RPMI8226 (cell line): ENCODE results near the gene PDS5A.
"Not testable (repeated sequence)": the region's sequence is repeated elsewhere in the genome, so short reads cannot be mapped to it uniquely, and the experiment has no call there.

Source experiments
- DNase-seq: peaks from one replicate; pipeline ENCODE4 v3.0.0-alpha.2; 2015

The PDS5A gene

DNA sequence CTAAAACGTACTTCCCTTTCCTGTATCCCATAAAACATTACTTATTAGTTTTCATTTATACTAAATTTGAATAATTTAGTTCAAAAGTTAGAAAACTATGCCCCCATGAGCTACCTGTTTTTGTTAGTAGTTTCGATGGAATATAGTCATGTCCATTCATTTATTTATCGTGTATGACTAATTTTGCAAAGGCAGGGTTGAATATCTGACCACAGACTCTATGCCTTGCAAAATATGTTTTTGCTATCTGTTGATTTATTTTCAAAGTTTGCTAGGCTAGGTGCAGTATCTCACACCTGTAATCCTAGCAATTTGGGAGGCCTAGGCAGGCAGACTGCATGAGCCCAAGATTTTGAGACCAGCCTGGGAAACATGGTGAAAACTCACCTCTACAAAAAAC, 78.4 kb downstream of the PDS5A start:
- DNase-seq = no peak

DNA sequence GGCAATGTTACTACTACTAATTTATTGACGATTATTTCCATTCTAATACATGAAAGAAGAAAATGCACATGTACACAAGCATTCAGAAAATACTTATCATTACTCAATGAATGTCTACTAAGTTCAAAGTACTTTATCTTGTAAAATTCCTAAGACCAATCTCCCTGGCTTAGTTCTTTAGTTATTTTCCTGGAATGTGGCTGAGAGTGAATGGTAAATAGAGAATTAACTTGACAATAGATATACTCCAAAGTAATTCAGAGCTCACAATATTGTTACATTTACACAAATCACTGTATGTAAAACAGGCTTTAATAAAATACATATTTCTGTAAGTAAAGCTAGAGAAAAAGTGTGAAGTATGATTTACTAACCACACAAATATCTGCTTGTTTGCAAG, 79.7 kb downstream of the PDS5A start:
- DNase-seq = no peak

DNA sequence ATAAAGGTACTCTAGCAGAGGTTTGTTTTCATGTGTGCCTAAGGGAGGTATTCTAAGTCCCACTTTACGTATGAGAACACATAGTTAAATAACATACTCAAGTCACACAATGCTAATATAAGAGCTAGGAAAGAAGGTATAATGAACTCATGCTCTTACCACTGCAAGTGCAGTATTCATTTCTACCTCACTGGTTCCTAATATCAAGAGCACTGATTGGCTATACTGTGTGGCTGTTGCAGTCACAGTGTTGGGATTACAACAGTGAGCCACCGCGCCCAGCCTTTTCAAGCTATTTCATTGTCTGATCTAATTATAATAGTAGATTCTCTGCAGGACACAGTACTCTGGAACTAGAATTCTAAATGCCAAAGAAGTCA, 84.0 kb downstream of the PDS5A start:
- DNase-seq = no peak

- DNase-seq = no peak
Measured at GRCh38 chr4:39892988-39893692, 84.6 kb downstream of the PDS5A start.

GRCh38 chr4:39889226-39889625, 88.5 kb downstream of the PDS5A start:
- DNase-seq = no peak

- no peak for DNase-seq
Measured at GRCh38 chr4:39888541-39888940, 89.2 kb downstream of the PDS5A start.

DNA sequence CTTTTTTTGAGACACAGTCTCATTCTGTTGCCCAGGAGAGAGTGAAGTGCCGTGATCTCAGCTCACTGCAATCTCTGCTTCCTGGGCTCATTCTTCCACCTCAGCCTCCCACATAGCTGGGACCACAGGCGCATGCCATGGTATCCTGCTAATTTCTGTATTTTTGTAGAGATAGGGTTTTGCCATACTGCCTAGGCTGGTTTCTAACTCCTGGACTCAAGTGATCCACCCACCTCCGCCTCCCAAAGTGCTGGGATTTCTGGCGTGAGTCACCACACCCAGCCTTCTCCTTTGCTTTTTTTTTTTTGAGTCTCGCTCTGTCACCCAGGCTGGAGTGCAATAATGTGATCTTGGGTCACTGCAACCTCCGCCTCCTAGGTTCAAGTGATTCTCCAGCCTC, 94.1 kb downstream of the PDS5A start:
- no peak for DNase-seq

- no peak for DNase-seq
Measured at GRCh38 chr4:39881789-39882188, 95.9 kb downstream of the PDS5A start.

GRCh38 chr4:39877971-39878370, 99.7 kb downstream of the PDS5A start:
- DNase-seq = no peak

DNA sequence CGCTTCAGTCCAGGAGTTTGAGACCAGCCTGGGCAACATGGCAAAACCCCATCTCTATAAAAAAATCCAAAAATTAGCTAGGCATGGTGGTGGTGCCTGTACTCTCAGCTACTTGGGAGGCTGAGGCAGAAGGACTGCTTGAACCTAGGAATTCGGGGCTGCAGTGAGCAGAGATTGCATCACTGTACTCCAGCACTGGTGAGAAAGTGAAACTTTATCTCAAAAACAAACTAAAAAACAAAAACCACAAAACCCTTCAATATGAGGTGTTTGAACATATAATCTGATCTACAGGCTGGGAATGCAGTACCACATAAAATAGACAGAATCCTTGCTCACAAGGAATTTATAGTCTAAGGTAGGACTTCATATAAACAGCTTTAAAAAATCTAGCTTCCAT, 103.9 kb downstream of the PDS5A start:
- no peak for DNase-seq

GRCh38 chr4:39865280-39865679, 112.4 kb downstream of the PDS5A start:
- no peak for DNase-seq

DNA sequence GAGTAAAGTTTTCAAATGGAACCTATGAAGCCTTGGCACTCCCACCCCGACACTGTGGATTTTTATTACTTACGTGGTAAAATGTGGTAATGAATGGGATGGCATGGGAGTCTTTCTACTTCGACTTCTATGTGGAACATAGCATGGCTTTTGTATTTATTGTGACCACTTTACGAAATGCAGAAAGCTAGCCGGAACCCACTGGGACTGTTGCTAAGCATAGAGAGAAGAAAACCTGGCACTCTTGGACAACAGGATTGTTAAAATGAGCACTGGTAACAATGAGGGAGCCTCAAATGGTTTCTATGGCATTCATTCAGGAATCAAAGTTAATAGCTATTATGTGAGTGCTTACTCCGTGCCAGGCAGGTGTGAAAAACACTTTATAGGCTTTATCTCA, 113.3 kb downstream of the PDS5A start:
- no peak for DNase-seq

- DNase-seq = no peak
Measured at GRCh38 chr4:39860804-39861203, 116.9 kb downstream of the PDS5A start.

- DNase-seq = no peak
Measured at GRCh38 chr4:39855909-39856512, 121.7 kb downstream of the PDS5A start.

DNA sequence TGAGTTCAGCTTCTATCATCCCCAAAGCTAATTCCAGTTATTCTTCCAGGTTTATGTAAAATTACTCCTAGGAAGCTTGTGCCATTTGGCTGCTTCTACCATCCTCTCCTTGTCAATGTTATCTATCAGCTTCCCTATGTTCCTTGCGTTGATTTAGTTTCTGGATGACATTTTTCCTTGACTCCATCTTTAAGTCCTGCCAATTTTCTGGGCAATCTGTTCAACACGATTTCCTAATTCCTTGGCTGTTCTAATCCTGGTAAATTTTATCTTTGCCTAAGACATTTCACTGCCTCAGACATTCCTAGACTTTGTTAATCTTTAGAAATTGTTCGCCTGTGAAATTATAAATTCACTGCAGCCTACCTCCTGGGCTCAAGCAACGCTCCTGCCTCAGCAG, 125.1 kb downstream of the PDS5A start:
- DNase-seq = no peak

- DNase-seq = no peak
Measured at GRCh38 chr4:39850727-39851126, 127.0 kb downstream of the PDS5A start.

DNA sequence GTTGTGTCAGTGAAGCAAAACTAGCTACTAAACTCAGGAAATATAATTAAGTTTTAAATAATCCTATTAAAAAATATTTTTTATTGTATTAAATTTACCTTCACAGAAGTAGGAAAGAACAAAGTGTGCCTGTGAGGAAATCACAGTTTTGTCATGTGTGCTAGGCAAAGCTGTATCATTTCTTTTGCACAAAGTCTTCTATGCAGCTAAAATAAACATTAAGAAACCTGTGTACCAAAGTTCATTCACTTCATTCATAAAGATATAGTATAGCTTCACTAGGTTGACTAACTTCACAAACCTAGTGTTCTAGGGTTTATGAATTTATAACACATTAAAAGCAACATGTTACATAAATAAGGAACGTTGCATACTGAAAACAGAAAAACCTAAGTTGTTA, 131.0 kb downstream of the PDS5A start:
- no peak for DNase-seq

DNA sequence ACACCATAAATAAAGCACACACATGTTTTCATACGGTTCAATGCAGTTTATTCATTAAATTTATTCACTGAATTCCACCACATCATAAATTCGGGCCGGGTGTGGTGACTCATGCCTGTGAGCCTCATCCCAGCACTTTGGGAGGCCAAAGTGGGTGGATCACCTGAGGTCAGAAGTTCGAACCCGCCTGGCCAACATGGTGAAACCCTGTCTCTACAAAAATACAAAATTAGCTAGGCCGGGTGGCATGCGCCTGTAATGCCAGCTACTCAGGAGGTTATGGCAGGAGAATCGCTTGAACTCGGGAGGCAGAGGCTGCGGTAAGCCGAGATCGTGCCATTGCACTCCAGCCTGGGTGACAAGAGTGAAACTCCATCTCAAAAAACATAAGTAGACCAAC, 131.6 kb downstream of the PDS5A start:
- no peak for DNase-seq

- DNase-seq = no peak
Measured at GRCh38 chr4:39841894-39842293, 135.8 kb downstream of the PDS5A start.

GRCh38 chr4:39840516-39840915, 137.2 kb downstream of the PDS5A start:
- not testable (repeated sequence) for DNase-seq

DNA sequence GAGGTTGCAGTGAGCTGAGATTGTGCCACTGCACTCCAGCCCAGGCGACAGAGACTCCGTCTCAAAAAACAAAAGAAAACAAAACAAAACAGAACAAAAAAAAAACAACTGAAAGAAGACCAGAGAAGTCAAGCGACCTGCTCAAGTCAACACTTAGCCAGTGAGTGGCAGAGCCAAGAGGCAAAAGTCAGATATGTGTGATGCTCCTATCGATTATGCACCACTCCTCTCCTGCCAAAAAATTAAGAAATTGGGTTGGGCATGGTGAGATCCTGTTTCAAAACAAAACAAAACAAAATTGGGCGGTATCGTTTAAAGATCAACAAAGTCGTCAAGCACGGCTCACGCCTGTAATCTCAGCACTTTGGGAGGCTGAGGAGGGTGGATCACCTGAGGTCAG, 137.7 kb downstream of the PDS5A start:
- no peak for DNase-seq

DNA sequence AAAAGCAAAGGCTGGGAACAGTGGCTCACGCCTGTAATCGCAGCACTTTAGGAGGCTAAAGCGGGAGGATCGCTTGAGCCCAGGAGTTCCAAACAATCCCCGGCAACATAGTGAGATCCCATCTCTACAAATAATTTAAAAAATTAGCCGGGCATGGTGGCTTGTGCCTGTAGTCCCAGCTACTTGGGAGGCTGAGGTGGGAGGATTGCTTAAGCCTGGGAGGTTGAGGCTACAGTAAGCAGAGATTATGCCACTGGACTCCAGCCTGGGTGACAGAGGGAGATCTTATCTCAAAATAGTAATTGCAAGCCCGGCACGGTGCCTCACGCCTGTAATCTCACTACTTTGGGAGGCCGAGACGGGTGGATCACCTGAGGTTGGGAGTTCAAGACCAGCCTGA, 139.3 kb downstream of the PDS5A start:
- DNase-seq = not testable (repeated sequence)

DNA sequence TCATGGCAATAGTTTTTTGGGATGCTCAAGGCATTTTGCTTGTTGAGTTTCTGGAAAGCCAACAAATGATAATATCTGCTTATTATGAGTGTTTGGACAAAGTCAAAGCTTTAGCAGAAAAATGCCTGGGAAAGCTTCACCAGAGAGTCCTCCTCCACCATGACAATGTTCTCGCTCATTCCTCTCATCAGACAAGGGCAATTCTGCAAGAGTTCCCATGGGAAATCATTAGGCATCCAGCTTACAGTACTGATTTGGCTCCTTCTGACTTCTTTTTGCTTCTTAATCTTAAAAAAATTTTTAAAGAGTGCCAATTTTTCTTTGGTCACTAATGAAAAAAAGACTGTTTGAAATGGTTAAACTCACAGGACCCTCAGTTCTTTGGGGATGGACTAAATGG, 143.4 kb downstream of the PDS5A start:
- DNase-seq = no peak

GRCh38 chr4:39825741-39826231, 151.9 kb downstream of the PDS5A start:
- DNase-seq = no peak

GRCh38 chr4:39825090-39825489, 152.6 kb downstream of the PDS5A start:
- no peak for DNase-seq
